Measurements from ENCODE around the gene NUDT13. TPM values are rescaled to one million over a fixed set of nuclear protein-coding genes. Genes with fewer than 3 reads are reported as not detected.

NUDT13 gene
- total and polyA plus RNA-seq, 2 of the 8 experiments (the other 6 are each of a cell fraction or from before 2014, with no cell fraction given) = 1.5 to 1.9 TPM

DNA sequence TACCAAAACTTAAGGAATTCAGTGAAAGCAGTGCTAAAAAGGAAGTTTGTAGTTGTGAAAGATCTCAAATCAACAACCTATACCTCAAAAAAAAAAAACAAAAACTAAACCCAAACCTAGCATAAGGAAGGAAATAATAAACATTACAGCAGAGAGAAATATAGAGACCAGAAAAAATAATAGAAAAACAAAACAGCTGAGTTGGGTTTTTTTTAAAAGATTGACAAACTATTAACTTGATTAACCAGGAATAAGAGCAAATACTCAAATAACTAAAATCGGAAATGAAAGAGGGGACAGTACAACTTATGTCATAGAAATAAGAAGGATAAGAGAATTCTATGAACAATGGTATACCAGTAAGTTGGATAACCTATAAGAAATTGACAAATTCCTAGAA, 50.8 kb downstream of the NUDT13 start:
- H3K79me2 ChIP-seq (ENCODE audit: control insufficient read depth in 1 of 2, insufficient read depth in 2 of 2, low read length in 2 of 2) = peaks cover 4 to 50% of the 10 kb centered on the region in 2 experiments; a peak in 3 of 4 replicates
- no peak for FAIRE-seq

More for the DNA sequence above, 50.8 kb downstream of the NUDT13 start:
- H2AFZ ChIP-seq (ENCODE audit: low read length) = no peak overlapping the region
- H2BK12ac ChIP-seq (ENCODE audit: low read depth, low read length) = no peak overlapping the region
- no peak for DNase-seq (ENCODE audit: low read depth in 1 of 2, low spot score in 2 of 2)
- POLR2A ChIA-PET (ENCODE audit: partially characterized antibody) = no interaction called here
- H3K4ac ChIP-seq (replicated peaks; ENCODE audit: insufficient read length, low read depth, low read length) = no peak overlapping the region
- no peak overlapping the region for H3K27ac ChIP-seq (ENCODE audit: low read depth, low read length)
- peaks cover 2 to 22% (median 18%) of the 10 kb centered on the region in 4 experiments for H3K36me3 ChIP-seq (ENCODE audit: control insufficient read depth in 2 of 4, insufficient read depth in 4 of 4, low read length in 3 of 4)
- H3K4me2 ChIP-seq (ENCODE audit: insufficient read depth in 1 of 2, low read depth in 2 of 2, low read length in 2 of 2) = no peak overlapping the region
- H3K79me1 ChIP-seq (ENCODE audit: low read depth, low read length) = peaks cover 2% of the 10 kb centered on the region
- H3K23me2 ChIP-seq (ENCODE audit: low read depth, low read length) = no peaks in the 10 kb centered on the region
- no peak overlapping the region for H2BK120ac ChIP-seq (replicated peaks; ENCODE audit: low read depth, low read length)
- H3K14ac ChIP-seq (ENCODE audit: insufficient read length) = no peak overlapping the region
- no peak overlapping the region for H2AK5ac ChIP-seq (ENCODE audit: low read depth, low read length)
- CTCF ChIA-PET (ENCODE audit: partially characterized antibody) = interaction anchor here (1.0 to 4.5 kb wide), 3 partner anchors 15 to 65 kb away, joined by 3 to 28 read pairs (median 5); no protein-coding TSS in a partner anchor
- no peak overlapping the region for H3K23ac ChIP-seq (ENCODE audit: insufficient read length)
- no peaks in the 10 kb centered on the region for H3K27me3 ChIP-seq (replicated peaks in 1 of 4; ENCODE audit: control insufficient read depth in 3 of 4, extremely low read depth in 1 of 4, insufficient read depth in 3 of 4, low read length in 3 of 4)
- H4K5ac ChIP-seq (ENCODE audit: insufficient read length, low read depth, low read length) = no peak overlapping the region
- H3K4me1 ChIP-seq (replicated peaks in 1 of 4; ENCODE audit: control insufficient read depth in 3 of 4, insufficient read depth in 4 of 4, low read length in 3 of 4) = no peaks in the 10 kb centered on the region
- no peak overlapping the region for H3K18ac ChIP-seq (ENCODE audit: extremely low read depth, low read length)
- no peak overlapping the region for H2BK15ac ChIP-seq (ENCODE audit: low read length)
- no peak overlapping the region for H3K9ac ChIP-seq (replicated peaks in 1 of 4; ENCODE audit: extremely low read depth in 1 of 4, low read depth in 3 of 4, low read length in 3 of 4)
- no peaks in the 10 kb centered on the region; a peak in 1 of 4 replicates for H3K9me3 ChIP-seq (ENCODE audit: insufficient read depth in 2 of 2, low read depth in 1 of 2, low read length in 1 of 2)
- TF ChIP-seq TBP (IDR thresholded peaks at IDR 0.05; ENCODE audit: low read depth, low read length) (no peak), PHF8 (conservative IDR thresholded peaks at IDR 0.05; ENCODE audit: low read depth, low read length) (no peak)
- no peak overlapping the region for H4K91ac ChIP-seq (replicated peaks; ENCODE audit: insufficient read length, low read length)
- H4K8ac ChIP-seq (ENCODE audit: extremely low read depth, insufficient read depth, low read length) = no peak overlapping the region
- H3K4me3 ChIP-seq (ENCODE audit: extremely low read depth in 1 of 4, insufficient read depth in 2 of 4, low read depth in 3 of 4, low read length in 4 of 4) = no peak overlapping the region
- peaks cover 0 to 9% of the 10 kb centered on the region in 2 experiments for H4K20me1 ChIP-seq (replicated peaks in 1 of 2; ENCODE audit: control insufficient read depth in 1 of 2, insufficient read depth in 2 of 2, low read length in 2 of 2)
- H2BK5ac ChIP-seq (ENCODE audit: low read depth, low read length) = no peak overlapping the region
- 91% methylated on average over 1 of the region's 1 CpG; no CpG with 5 or more reads in 1 of the 2 experiments for WGBS, 2 experiments (ENCODE audit: extremely low coverage in 1 of 2, insufficient coverage in 1 of 2, insufficient read length in 1 of 2, insufficient replicate concordance in 2 of 2, low coverage in 1 of 2, low lambda C conversion rate in 2 of 2, missing lambda C conversion rate in 1 of 2)
- H2BK20ac ChIP-seq (ENCODE audit: low read length) = no peak overlapping the region
- H3K56ac ChIP-seq (replicated peaks; ENCODE audit: insufficient read length, low read depth, low read length) = no peak overlapping the region
